Measurements from ENCODE around the gene RAB31.
"Not testable (repeated sequence)": the region's sequence is repeated elsewhere in the genome, so short reads cannot be mapped to it uniquely, and the experiment has no call there.

RAB31 gene

DNA sequence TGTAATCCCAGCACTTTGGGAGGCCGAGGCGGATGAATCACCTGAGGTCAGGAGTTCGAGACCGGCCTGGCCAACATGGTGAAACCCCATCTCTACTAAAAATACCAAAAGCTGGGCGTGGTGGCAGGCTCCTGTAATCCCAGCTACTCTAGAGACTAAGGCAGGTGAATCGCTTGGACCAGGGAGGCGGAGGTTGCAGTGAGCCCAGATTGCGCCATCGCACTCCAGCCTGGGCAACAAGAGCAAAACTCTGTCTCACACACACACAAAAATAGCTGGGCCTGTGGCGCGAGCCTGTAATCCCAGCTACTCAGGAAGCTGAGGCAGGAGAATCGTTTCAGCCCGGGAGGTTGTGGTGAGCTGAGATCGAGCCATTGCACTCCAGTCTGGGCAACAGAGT lies 194.2 kb downstream of the RAB31 start:
- peak overlapping the region in 1 of 2 experiments; percentile 28 for H3K14ac ChIP-seq (ENCODE audit: low read length in 2 of 2)
- peak overlapping the region in 1 of 2 experiments; percentile 31 for H2BK12ac ChIP-seq (ENCODE audit: low read length in 2 of 2)
- H4K8ac ChIP-seq (ENCODE audit: low read length); H3K23ac ChIP-seq (ENCODE audit: low read length in 2 of 2); H3K4me2 ChIP-seq (ENCODE audit: low read length, poor library complexity, severe bottlenecking); H2AFZ ChIP-seq (ENCODE audit: low read depth, low read length); H3K4me3 ChIP-seq (ENCODE audit: insufficient read depth in 1 of 2, low read depth in 1 of 2, low read length in 2 of 2); H3K18ac ChIP-seq (ENCODE audit: low read depth in 1 of 2, low read length in 2 of 2); H3K4me1 ChIP-seq (ENCODE audit: control insufficient read depth, insufficient read depth, low read depth, low read length); H3K27me3 ChIP-seq (ENCODE audit: control insufficient read depth in 1 of 2, insufficient read depth in 1 of 2, low read length in 2 of 2); H3K4ac ChIP-seq (ENCODE audit: low read depth in 1 of 2, low read length in 2 of 2); H3K9me3 ChIP-seq (ENCODE audit: control insufficient read depth, low read length); H3K36me3 ChIP-seq (ENCODE audit: control insufficient read depth in 1 of 2, insufficient read depth in 2 of 2, low read depth in 1 of 2, low read length in 2 of 2); H2BK15ac ChIP-seq (ENCODE audit: low read depth, poor library complexity, severe bottlenecking); H3K9ac ChIP-seq (ENCODE audit: low read length); H3K79me1 ChIP-seq (replicated peaks; ENCODE audit: low read length, poor library complexity, severe bottlenecking); DNase-seq; H3K27ac ChIP-seq (ENCODE audit: low read length, poor library complexity, severe bottlenecking); H4K91ac ChIP-seq (ENCODE audit: low read length); H2BK120ac ChIP-seq (ENCODE audit: low read depth, low read length); H2AK5ac ChIP-seq (ENCODE audit: low read length, severe bottlenecking); H2BK5ac ChIP-seq (ENCODE audit: low read depth, low read length, poor library complexity, severe bottlenecking): not testable (repeated sequence)
- WGBS, result 99% methylated on average over 13 of the region's 14 CpGs

GRCh38 chr18:9902832-9903231 lies 194.7 kb downstream of the RAB31 start:
- no peak overlapping the region for H3K4me3 ChIP-seq (ENCODE audit: insufficient read depth in 1 of 2, low read depth in 1 of 2, low read length in 2 of 2)
- H2AFZ ChIP-seq (ENCODE audit: low read depth, low read length), result no peak overlapping the region
- H3K23ac ChIP-seq (ENCODE audit: low read length in 2 of 2), result no peak overlapping the region
- no peaks in the 10 kb centered on the region for H3K36me3 ChIP-seq (ENCODE audit: control insufficient read depth in 1 of 2, insufficient read depth in 2 of 2, low read depth in 1 of 2, low read length in 2 of 2)
- H3K18ac ChIP-seq (ENCODE audit: low read depth in 1 of 2, low read length in 2 of 2), result no peak overlapping the region
- H2BK15ac ChIP-seq (ENCODE audit: low read depth, poor library complexity, severe bottlenecking), result no peak overlapping the region
- no peak overlapping the region for H2BK120ac ChIP-seq (ENCODE audit: low read depth, low read length)
- peak overlapping the region; percentile 11 for H4K91ac ChIP-seq (ENCODE audit: low read length)
- no peaks in the 10 kb centered on the region for H3K79me1 ChIP-seq (replicated peaks; ENCODE audit: low read length, poor library complexity, severe bottlenecking)
- no peak overlapping the region for H4K8ac ChIP-seq (ENCODE audit: low read length)
- no peak overlapping the region for H3K14ac ChIP-seq (ENCODE audit: low read length in 2 of 2)
- H3K4ac ChIP-seq (ENCODE audit: low read depth in 1 of 2, low read length in 2 of 2), result no peak overlapping the region
- H3K27ac ChIP-seq (ENCODE audit: low read length, poor library complexity, severe bottlenecking), result no peak overlapping the region
- H3K9ac ChIP-seq (ENCODE audit: low read length), result no peak overlapping the region
- no peaks in the 10 kb centered on the region for H3K9me3 ChIP-seq (ENCODE audit: control insufficient read depth, low read length)
- no peak overlapping the region for H2AK5ac ChIP-seq (ENCODE audit: low read length, severe bottlenecking)
- no peak overlapping the region for H2BK5ac ChIP-seq (ENCODE audit: low read depth, low read length, poor library complexity, severe bottlenecking)
- H3K4me2 ChIP-seq (ENCODE audit: low read length, poor library complexity, severe bottlenecking), result no peak overlapping the region
- no peaks in the 10 kb centered on the region for H3K27me3 ChIP-seq (ENCODE audit: control insufficient read depth in 1 of 2, insufficient read depth in 1 of 2, low read length in 2 of 2)
- DNase-seq, result peak; percentile 41
- peaks cover 7% of the 10 kb centered on the region for H3K4me1 ChIP-seq (ENCODE audit: control insufficient read depth, insufficient read depth, low read depth, low read length)
- WGBS, result 83% methylated on average over 10 of the region's 10 CpGs
- peak overlapping the region in 1 of 2 experiments; percentile 38 for H2BK12ac ChIP-seq (ENCODE audit: low read length in 2 of 2)

GRCh38 chr18:9905401-9905922 lies 197.4 kb downstream of the RAB31 start:
- H3K18ac ChIP-seq (ENCODE audit: low read depth in 1 of 2, low read length in 2 of 2), result peak overlapping the region in 1 of 2 experiments; percentile 88
- no peak overlapping the region for H3K14ac ChIP-seq (ENCODE audit: low read length in 2 of 2)
- no peak overlapping the region for H2BK5ac ChIP-seq (ENCODE audit: low read depth, low read length, poor library complexity, severe bottlenecking)
- H3K27ac ChIP-seq (ENCODE audit: low read length, poor library complexity, severe bottlenecking), result no peak overlapping the region
- peak overlapping the region; percentile 22 for H4K8ac ChIP-seq (ENCODE audit: low read length)
- H3K4me1 ChIP-seq (ENCODE audit: control insufficient read depth, insufficient read depth, low read depth, low read length), result peaks cover 7% of the 10 kb centered on the region
- H3K36me3 ChIP-seq (ENCODE audit: control insufficient read depth in 1 of 2, insufficient read depth in 2 of 2, low read depth in 1 of 2, low read length in 2 of 2), result no peaks in the 10 kb centered on the region
- H3K4me3 ChIP-seq (ENCODE audit: insufficient read depth in 1 of 2, low read depth in 1 of 2, low read length in 2 of 2), result no peak overlapping the region
- 30% methylated on average over 5 of the region's 5 CpGs for WGBS
- peak overlapping the region in 1 of 2 experiments; percentile 80 for H3K4ac ChIP-seq (ENCODE audit: low read depth in 1 of 2, low read length in 2 of 2)
- no peak overlapping the region for H3K23ac ChIP-seq (ENCODE audit: low read length in 2 of 2)
- no peak overlapping the region for H3K9ac ChIP-seq (ENCODE audit: low read length)
- H3K9me3 ChIP-seq (ENCODE audit: control insufficient read depth, low read length), result no peaks in the 10 kb centered on the region
- H2BK120ac ChIP-seq (ENCODE audit: low read depth, low read length), result no peak overlapping the region
- no peak overlapping the region for H2AFZ ChIP-seq (ENCODE audit: low read depth, low read length)
- peak overlapping the region; percentile 44 to 86 for H2BK12ac ChIP-seq (ENCODE audit: low read length in 2 of 2)
- H3K79me1 ChIP-seq (replicated peaks; ENCODE audit: low read length, poor library complexity, severe bottlenecking), result no peaks in the 10 kb centered on the region
- H3K27me3 ChIP-seq (ENCODE audit: control insufficient read depth in 1 of 2, insufficient read depth in 1 of 2, low read length in 2 of 2), result peaks cover 0 to 4% of the 10 kb centered on the region in 2 experiments
- no peak overlapping the region for H3K4me2 ChIP-seq (ENCODE audit: low read length, poor library complexity, severe bottlenecking)
- DNase-seq, result peak; percentile 87
- H4K91ac ChIP-seq (ENCODE audit: low read length), result no peak overlapping the region
- H2BK15ac ChIP-seq (ENCODE audit: low read depth, poor library complexity, severe bottlenecking), result no peak overlapping the region
- H2AK5ac ChIP-seq (ENCODE audit: low read length, severe bottlenecking), result no peak overlapping the region

DNA sequence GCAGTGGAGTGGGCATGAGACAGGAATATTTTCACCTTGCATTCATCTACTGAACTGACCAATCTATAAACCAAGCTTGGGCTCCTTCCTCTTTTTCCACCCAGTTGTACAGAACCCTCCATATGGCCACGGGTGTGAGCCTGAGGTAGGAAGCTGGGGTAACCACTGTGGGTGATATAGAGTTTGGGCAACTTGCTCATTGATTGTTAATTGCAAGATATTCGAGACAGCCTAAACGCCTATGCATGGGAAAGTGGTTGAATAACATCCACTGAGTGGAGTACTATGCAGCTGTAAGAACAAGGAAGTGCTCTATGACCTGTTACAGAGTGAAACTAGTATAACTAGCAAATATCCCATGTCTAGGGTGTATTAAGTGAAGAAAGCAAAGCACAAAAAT lies 198.4 kb downstream of the RAB31 start:
- Histone ChIP-seq H3K36me3 (ENCODE audit: control insufficient read depth in 1 of 2, insufficient read depth in 2 of 2, low read depth in 1 of 2, low read length in 2 of 2) (no peaks in the 10 kb centered on the region), H3K4ac (ENCODE audit: low read depth in 1 of 2, low read length in 2 of 2) (peak overlapping the region in 1 of 2 experiments; percentile 86), H2BK12ac (ENCODE audit: low read length in 2 of 2) (no peak overlapping the region), H4K8ac (ENCODE audit: low read length) (no peak overlapping the region), H3K4me1 (ENCODE audit: control insufficient read depth, insufficient read depth, low read depth, low read length) (peaks cover 7% of the 10 kb centered on the region), H2AFZ (ENCODE audit: low read depth, low read length) (no peak overlapping the region), H2BK15ac (ENCODE audit: low read depth, poor library complexity, severe bottlenecking) (no peak overlapping the region), H3K9me3 (ENCODE audit: control insufficient read depth, low read length) (no peaks in the 10 kb centered on the region), H3K79me1 (replicated peaks; ENCODE audit: low read length, poor library complexity, severe bottlenecking) (no peaks in the 10 kb centered on the region), H2BK120ac (ENCODE audit: low read depth, low read length) (no peak overlapping the region), H3K18ac (ENCODE audit: low read depth in 1 of 2, low read length in 2 of 2) (no peak overlapping the region), H2AK5ac (ENCODE audit: low read length, severe bottlenecking) (no peak overlapping the region), H3K27ac (ENCODE audit: low read length, poor library complexity, severe bottlenecking) (no peak overlapping the region), H4K91ac (ENCODE audit: low read length) (no peak overlapping the region), H3K4me3 (ENCODE audit: insufficient read depth in 1 of 2, low read depth in 1 of 2, low read length in 2 of 2) (no peak overlapping the region), H3K27me3 (ENCODE audit: control insufficient read depth in 1 of 2, insufficient read depth in 1 of 2, low read length in 2 of 2) (peaks cover 0 to 4% of the 10 kb centered on the region in 2 experiments), H3K4me2 (ENCODE audit: low read length, poor library complexity, severe bottlenecking) (no peak overlapping the region), H3K23ac (ENCODE audit: low read length in 2 of 2) (no peak overlapping the region), H3K14ac (ENCODE audit: low read length in 2 of 2) (no peak overlapping the region), H3K9ac (ENCODE audit: low read length) (no peak overlapping the region), H2BK5ac (ENCODE audit: low read depth, low read length, poor library complexity, severe bottlenecking) (no peak overlapping the region)
- WGBS, result 93% methylated on average over 3 of the region's 3 CpGs
- no peak for DNase-seq

Data from mesenchymal stem cell (in vitro differentiated cells and primary cell).